HCT116 (cell line): ENCODE results near the gene SYNJ2. TPM values are rescaled to one million over a fixed set of nuclear protein-coding genes. Genes with fewer than 3 reads are reported as not detected.

Experiments
- ATAC-seq: fragments of 200-7000 bp; cut with Tn5 transposase; 2 replicates; pipeline ENCODE4 v1.9.1; 2020; ENCODE audit warnings: mild to moderate bottlenecking, moderate library complexity
- BruUV-seq: library from RNA; stranded (reverse); fragments of 400-500 nt; replicated peaks from 2 replicates; lab custom pipeline; 2021; lab: Mats Ljungman, UMichigan
- CTCF ChIA-PET: fragments of 300-600 bp; sonication (Branson Sonifier 250); formaldehyde crosslinking; loops from one replicate; lab custom pipeline; 2021; ENCODE audit warnings: antibody characterized with exemption; lab: Charles Lee
- POLR2A ChIA-PET: fragments of 300-600, 350-600 bp; sonication (Branson Sonifier 250); formaldehyde crosslinking; loops from one replicate; lab custom pipeline; 2021; ENCODE audit warnings: antibody characterized with exemption; lab: Charles Lee
- RAD21 ChIA-PET, 2 experiments: fragments of 300-600 bp; sonication (Branson Sonifier 250); formaldehyde crosslinking; loops; one replicate each; lab custom pipeline; 2023; ENCODE audit warnings: low total read pairs in 2 of 2; ENCODE audit not compliant: uncharacterized antibody in 2 of 2, unreplicated experiment in 2 of 2, low non-redundant PET in 1 of 2; lab: Charles Lee
- DNase-seq: peaks from one replicate; pipeline ENCODE4 v3.0.0-alpha.2; 2010; ENCODE audit warnings: low read depth, low spot score
- H2AFZ ChIP-seq: fragments of 200-600 bp; shearing (Covaris generic), sonication (generic); 2 replicates; pipeline ENCODE4 v1.6.1; 2017; ENCODE audit warnings: low read depth, mixed run types, mixed read lengths, antibody characterized with exemption, low read length; ENCODE audit not compliant: poor library complexity, severe bottlenecking
- H3K27ac ChIP-seq: 2 replicates; pipeline ENCODE4 v1.5.1; 2012; ENCODE audit warnings: low read depth, low read length
- H3K27me3 ChIP-seq: fragments of 200-600 bp; sonication (generic); 2 replicates; pipeline ENCODE4 v1.6.1; 2016; ENCODE audit warnings: mixed run types, low read length, mixed read lengths; ENCODE audit not compliant: insufficient read depth
- H3K36me3 ChIP-seq, 2 experiments: fragments of 200-500 bp in 1 of 2; fragments of 200-600 bp in 1 of 2; sonication (Bioruptor generic) in 1 of 2; sonication (generic) in 1 of 2; 2 replicates each; pipeline versions ENCODE4 v1.5.1 to v1.6.1; 2014 to 2016; ENCODE audit warnings: low read length in 2 of 2, inconsistent platforms in 1 of 2, mixed read lengths in 1 of 2, mixed run types in 1 of 2; ENCODE audit not compliant: insufficient read depth in 2 of 2, control insufficient read depth in 1 of 2
- H3K4me1 ChIP-seq, 2 experiments: fragments of 200-600 bp in 1 of 2; sonication (generic) in 1 of 2; 2 replicates each; pipeline versions ENCODE4 v1.5.1 to v1.6.1; 2012 to 2017; ENCODE audit warnings: low read length in 2 of 2, inconsistent platforms in 1 of 2, mild to moderate bottlenecking in 1 of 2, mixed read lengths in 1 of 2, mixed run types in 1 of 2, moderate library complexity in 1 of 2; ENCODE audit not compliant: insufficient read depth in 2 of 2, control insufficient read depth in 1 of 2
- H3K4me2 ChIP-seq: fragments of 200-600 bp; sonication (generic); 2 replicates; pipeline ENCODE4 v1.6.1; 2017; ENCODE audit warnings: mixed run types, low read length, mixed read lengths
- H3K4me3 ChIP-seq, 2 experiments: fragments of 200-600 bp in 1 of 2; sonication (generic) in 1 of 2; replicated peaks in 1 of 2; 2 replicates each; pipeline ENCODE4 v1.5.1; 2011 to 2016; ENCODE audit warnings: low read length in 2 of 2, control low read depth in 1 of 2, low read depth in 1 of 2, mild to moderate bottlenecking in 1 of 2, mixed read lengths in 1 of 2, mixed run types in 1 of 2
- H3K79me2 ChIP-seq: fragments of 200-600 bp; sonication (generic); 2 replicates; pipeline ENCODE4 v1.6.1; 2017; ENCODE audit warnings: mild to moderate bottlenecking, mixed run types, low read length, moderate library complexity, mixed read lengths; ENCODE audit not compliant: insufficient read depth
- H3K9ac ChIP-seq: fragments of 200-600 bp; sonication (generic); 2 replicates; pipeline ENCODE4 v1.6.1; 2016; ENCODE audit warnings: low read length, mixed read lengths
- H3K9me2 ChIP-seq: fragments of 200-600 bp; sonication (generic), shearing (Covaris generic); 2 replicates; pipeline ENCODE4 v1.6.1; 2017; ENCODE audit warnings: mixed run types, mild to moderate bottlenecking, moderate library complexity; ENCODE audit not compliant: insufficient read depth
- H3K9me3 ChIP-seq, 2 experiments: fragments of 200-500 bp in 1 of 2; fragments of 200-600 bp in 1 of 2; sonication (Bioruptor generic) in 1 of 2; sonication (generic) in 1 of 2; 2 replicates each; pipeline ENCODE4 v1.6.1; 2014 to 2017; ENCODE audit warnings: low read length in 2 of 2, mixed read lengths in 2 of 2, inconsistent platforms in 1 of 2, low read depth in 1 of 2, mild to moderate bottlenecking in 1 of 2, mixed run types in 1 of 2, moderate library complexity in 1 of 2; ENCODE audit not compliant: control insufficient read depth in 1 of 2, insufficient read depth in 1 of 2
- H4K20me1 ChIP-seq: fragments of 200-600 bp; sonication (generic), shearing (Covaris generic); 2 replicates; pipeline ENCODE4 v1.6.1; 2017; ENCODE audit warnings: mixed run types, mild to moderate bottlenecking, moderate library complexity; ENCODE audit not compliant: insufficient read depth
- ATF3 ChIP-seq: IDR thresholded peaks from 2 replicates; pipeline ENCODE4 v1.6.1; 2012
- CBX3 ChIP-seq: IDR thresholded peaks from 2 replicates; pipeline ENCODE4 v1.6.1; 2012; ENCODE audit warnings: low read depth
- CEBPB ChIP-seq: IDR thresholded peaks from 2 replicates; pipeline ENCODE4 v1.6.1; 2012; ENCODE audit warnings: low read depth
- EGR1 ChIP-seq: IDR thresholded peaks from 2 replicates; pipeline ENCODE4 v1.6.1; 2012; ENCODE audit warnings: low read depth
- JUND ChIP-seq: IDR thresholded peaks from 2 replicates; pipeline ENCODE4 v1.6.1; 2012
- RAD21 ChIP-seq: IDR thresholded peaks from 2 replicates; pipeline ENCODE4 v1.6.1; 2012; ENCODE audit warnings: low read depth, mild to moderate bottlenecking
- REST ChIP-seq: IDR thresholded peaks from 2 replicates; pipeline ENCODE4 v1.6.1; 2012; ENCODE audit warnings: low read depth
- SIN3A ChIP-seq: IDR thresholded peaks from 2 replicates; pipeline ENCODE4 v1.6.1; 2012; ENCODE audit warnings: low read depth
- SP1 ChIP-seq: IDR thresholded peaks from 2 replicates; pipeline ENCODE4 v1.6.1; 2012; ENCODE audit warnings: low read depth
- TCF7L2 ChIP-seq: IDR thresholded peaks from 2 replicates; pipeline ENCODE4 v1.7.0; 2011; ENCODE audit warnings: borderline replicate concordance, inconsistent platforms; ENCODE audit not compliant: insufficient read depth, insufficient read length; ENCODE audit errors: extremely low read depth
- YY1 ChIP-seq: IDR thresholded peaks from 2 replicates; pipeline ENCODE4 v1.6.1; 2011; ENCODE audit warnings: low read length, low read depth, moderate library complexity, mild to moderate bottlenecking; ENCODE audit not compliant: insufficient replicate concordance; ENCODE audit errors: extremely low read depth
- ZNF274 ChIP-seq: fragments of 200-500 bp; sonication (Bioruptor generic); IDR thresholded peaks from 2 replicates; pipeline ENCODE4 v1.6.1; 2014; ENCODE audit warnings: mild to moderate bottlenecking, low read depth, low read length, inconsistent platforms
- intact Hi-C: fragments of 100-400 bp; cut with micrococcal nuclease; formaldehyde crosslinking; loops from 2 replicates; pipeline ENCODE4 v1.10.0; 2022
- total RNA-seq: library from RNA; stranded (reverse); gene quantifications from one replicate; pipeline ENCODE4 v1.2.1, GENCODE V29; 2021; ENCODE audit not compliant: unreplicated experiment

Gene SYNJ2
- total RNA-seq, 1 experiment from 2014 or later: 23.9 TPM

- Histone ChIP-seq H3K4me3 (peak overlapping the region in 1 of 2 experiments; percentile 18; a peak in 1 of 4 replicates), H3K36me3 (no peaks in the 10 kb centered on the region), H3K79me2 (peaks cover 68% of the 10 kb centered on the region), H3K9me2 (no peaks in the 10 kb centered on the region), H3K9me3 (no peaks in the 10 kb centered on the region), H2AFZ (no peak overlapping the region), H3K9ac (peak overlapping the region; percentile 29; the same call in 1 of the 2 replicates)
- no TSS peak for BruUV-seq
- no peak for ATAC-seq
- intact Hi-C loops: no loop called here
- RAD21 ChIA-PET: no interaction called here
- no peak for TF ChIP-seq TCF7L2
- TF ChIP-seq JUND: no peak
- TF ChIP-seq SIN3A: no peak
- no peak for TF ChIP-seq RAD21
- TF ChIP-seq ATF3: no peak
- no peak for TF ChIP-seq CBX3
- TF ChIP-seq ZNF274: no peak
- TF ChIP-seq REST: no peak
- no peak for TF ChIP-seq SP1
- no peak for TF ChIP-seq YY1
- no peak for TF ChIP-seq CEBPB
- no peak for TF ChIP-seq EGR1
- TF ChIP-seq, all 23 proteins: peak for 0
- Histone ChIP-seq H3K27me3 (no peaks in the 10 kb centered on the region), H3K4me1 (peaks cover 41 to 57% of the 10 kb centered on the region in 2 experiments), H3K4me2 (peak overlapping the region; percentile 62), H4K20me1 (no peaks in the 10 kb centered on the region), H3K27ac (peak overlapping the region; percentile 50)
- no peak for DNase-seq
- POLR2A ChIA-PET: no interaction called here
- CTCF ChIA-PET: no interaction called here
These were observed 21.5 kb downstream of the SYNJ2 start for GRCh38 chr6:158002951-158003853.
